ENCODE data around the gene TTC13.

The TTC13 gene

GRCh38 chr1:230906226-230906625, 72.4 kb downstream of the TTC13 start:
- DNase-seq (ENCODE audit: low read depth, low spot score): no peak

DNA sequence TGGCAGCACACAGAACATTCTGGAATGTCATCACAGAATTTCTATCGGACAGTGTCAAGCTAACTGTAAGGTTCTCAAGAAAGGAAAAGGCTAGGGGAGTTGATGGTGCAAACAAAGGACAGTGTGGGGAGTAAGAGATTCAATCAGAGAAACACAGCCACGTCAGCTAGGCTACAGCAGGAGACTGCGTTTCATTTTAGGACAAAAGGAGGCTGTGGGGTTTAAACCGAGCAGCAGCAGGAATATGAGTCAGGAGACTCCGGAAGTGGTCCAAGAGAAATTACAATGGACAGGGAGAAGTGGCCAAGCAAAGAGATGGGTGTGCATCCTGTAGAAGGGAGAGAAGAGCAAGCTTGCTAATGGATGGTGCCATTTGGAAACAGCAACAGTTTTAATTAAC, 72.9 kb downstream of the TTC13 start:
- no peak for DNase-seq (ENCODE audit: low read depth, low spot score)

DNA sequence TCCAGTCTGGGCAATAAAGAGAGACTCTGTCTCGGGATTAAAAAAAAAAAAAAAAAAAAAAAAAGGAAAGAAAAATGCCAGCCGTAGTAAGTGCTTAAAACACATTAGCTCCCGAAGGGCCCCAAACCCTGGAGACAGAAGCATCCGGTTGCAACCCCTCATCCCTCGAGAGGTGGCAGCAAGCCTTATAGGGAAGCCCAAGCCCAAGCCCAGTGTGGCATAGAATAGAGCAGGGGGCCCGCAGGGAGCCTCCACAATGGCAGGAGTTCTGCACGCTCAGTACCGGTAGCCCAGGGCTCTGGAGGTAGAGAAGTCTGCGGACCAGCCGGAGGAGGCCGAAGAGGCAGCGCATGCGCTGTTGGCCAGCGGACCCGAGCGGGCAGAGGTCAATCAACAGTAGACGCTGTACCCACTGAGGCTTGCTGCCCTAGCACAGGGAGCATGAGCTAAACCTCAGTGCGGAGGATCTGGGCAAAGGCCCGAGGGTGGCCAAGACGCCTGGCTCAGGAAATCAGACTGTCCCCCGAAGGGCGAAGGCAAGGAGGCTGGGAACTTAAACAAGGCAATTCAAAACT, 76.2 kb downstream of the TTC13 start:
- DNase-seq (ENCODE audit: low read depth, low spot score): no peak

- DNase-seq (ENCODE audit: low read depth, low spot score): no peak
These were observed 77.0 kb downstream of the TTC13 start for GRCh38 chr1:230901671-230902070.

DNA sequence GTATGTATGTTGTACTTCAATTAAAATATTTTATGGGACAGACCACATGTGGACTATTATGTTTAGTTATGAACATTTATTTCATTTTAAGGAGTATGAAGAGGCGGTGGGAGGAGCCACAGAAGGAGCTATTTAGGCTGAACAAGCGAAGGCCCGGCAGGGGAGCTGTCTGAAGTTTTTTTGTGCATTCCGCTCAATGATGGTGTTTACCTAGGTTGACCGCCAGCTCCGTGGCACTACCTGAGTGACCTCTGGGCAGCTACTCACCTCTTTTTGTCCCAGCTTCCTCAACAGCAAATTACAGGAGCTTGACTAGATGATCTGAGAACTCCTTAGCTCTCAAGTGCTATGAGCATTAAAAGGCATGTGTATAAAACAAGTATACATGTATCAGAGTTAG, 77.7 kb downstream of the TTC13 start:
- DNase-seq (ENCODE audit: low read depth, low spot score): no peak

DNA sequence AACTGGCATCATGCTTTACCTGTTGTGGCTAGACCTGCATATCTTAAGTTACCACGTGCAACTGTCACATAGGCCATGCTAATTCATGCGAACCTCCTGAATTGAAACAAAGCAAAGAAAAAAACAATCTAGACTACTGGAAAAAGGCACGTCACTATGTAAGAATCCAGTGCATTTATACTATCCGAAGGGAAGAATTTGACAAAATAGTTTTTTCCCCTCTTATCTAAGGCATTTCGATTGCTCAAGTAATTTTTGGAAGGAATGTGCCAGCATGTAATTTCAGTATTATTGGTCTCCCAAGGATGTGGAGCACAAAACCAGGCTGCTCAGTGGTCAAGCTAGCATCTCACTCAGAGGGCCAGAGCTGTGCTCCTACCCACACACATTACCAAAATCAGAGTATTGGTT, 78.8 kb downstream of the TTC13 start:
- DNase-seq (ENCODE audit: low read depth, low spot score): no peak

- DNase-seq (ENCODE audit: low read depth, low spot score): no peak
These were observed 79.9 kb downstream of the TTC13 start for GRCh38 chr1:230898748-230899147.

- DNase-seq (ENCODE audit: low read depth, low spot score): no peak
These were observed 80.5 kb downstream of the TTC13 start for GRCh38 chr1:230898144-230898543.

DNA sequence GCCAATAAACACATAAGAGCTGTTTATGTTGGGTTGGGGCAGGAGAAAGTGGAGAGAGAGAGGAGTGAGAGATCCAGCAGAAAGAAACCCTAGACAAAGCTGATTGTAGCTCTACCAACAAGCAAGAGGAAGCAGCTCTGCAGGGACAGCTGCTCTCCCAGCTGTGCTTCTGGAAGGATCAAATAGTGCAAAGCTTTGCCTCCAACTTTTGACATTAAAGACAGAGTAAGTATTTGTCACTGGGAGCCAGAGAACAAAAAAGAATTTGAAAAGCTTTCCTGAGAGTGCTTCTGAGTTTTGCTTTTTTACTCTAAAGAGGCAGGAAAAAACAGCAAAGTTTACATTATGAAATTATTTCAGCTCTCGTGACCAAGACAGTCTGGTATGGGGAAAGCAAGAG, 81.9 kb downstream of the TTC13 start:
- DNase-seq (ENCODE audit: low read depth, low spot score): no peak

DNA sequence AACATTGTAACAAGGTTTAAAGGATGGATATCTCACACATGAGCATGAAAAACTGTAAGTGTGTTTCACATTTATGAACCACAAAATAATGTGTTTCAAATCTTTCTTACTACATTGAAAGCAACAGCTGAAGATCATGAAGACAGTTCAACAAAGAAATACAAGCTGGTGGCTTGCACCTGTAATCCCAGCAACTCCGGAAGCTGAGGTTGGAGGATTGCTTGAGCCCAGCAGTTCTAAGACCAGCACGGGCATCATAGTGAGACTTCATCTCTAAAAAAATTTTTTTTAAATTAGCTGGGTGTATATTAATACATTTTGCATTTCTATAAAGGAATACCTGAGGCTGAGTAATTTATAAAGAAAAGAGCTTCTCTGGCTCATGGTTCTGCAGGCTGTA, 83.2 kb downstream of the TTC13 start:
- no peak for DNase-seq (ENCODE audit: low read depth, low spot score)

DNA sequence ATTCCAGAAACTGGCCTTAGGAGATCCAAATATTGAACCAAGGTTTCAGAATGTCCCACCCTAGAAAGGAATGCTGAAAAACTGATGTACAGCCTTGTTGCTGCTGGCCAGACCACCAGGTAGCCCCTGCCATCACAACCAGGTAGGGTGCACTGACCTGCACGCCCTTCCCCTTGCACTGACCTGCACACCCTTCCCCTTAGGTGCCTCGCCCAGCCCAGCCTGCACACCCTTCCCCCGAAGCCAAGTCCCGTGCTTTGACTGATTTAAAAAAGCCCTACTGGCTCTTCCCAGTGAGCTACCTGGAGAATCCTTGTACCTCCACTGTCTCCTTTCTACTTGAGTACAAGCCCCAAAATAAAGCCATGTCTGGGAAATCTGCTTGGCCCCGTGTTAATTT, 84.0 kb downstream of the TTC13 start:
- DNase-seq (ENCODE audit: low read depth, low spot score): no peak

DNA sequence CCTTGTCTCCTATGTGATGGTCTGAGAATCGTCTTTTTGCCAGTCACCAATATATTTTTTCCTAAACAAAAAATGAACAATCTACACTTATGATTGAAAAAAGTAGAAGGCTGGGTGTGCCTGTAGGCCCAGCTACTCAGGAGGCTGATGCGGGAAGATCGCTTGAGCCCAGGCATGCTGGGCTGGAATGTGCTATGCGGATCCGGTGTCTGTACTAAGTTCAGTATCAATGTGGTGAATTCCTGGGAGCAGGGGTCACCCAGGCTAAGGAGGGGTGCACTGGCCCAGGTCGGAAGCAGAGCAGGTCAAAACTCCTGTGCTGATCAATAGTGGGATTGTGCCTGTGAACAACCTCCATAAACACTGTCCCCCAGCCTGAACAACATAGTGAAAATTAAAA, 84.6 kb downstream of the TTC13 start:
- no peak for DNase-seq (ENCODE audit: low read depth, low spot score)

DNA sequence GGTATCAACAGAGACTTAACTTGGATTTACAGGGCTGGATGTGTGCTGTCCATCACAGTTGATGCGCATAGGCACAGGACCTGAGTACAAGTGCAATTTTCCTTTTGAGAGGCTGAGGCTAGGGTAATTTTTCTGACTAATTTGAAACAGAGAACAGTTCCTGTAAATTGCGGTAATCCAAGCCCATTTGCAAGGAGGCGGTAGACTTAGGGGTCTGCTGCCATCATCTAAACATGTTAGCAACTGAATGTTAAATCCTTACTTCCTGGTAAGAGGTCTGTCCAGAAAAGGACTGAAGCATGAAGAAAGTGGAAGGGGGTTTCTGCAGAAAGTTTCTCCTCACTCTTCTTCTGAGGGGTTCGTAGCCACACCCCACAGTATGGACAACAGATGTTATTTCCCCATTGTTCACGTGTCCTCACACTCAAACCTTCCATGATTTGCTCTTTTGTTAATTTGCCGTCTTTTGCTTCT, 86.6 kb downstream of the TTC13 start:
- no peak for DNase-seq (ENCODE audit: low read depth, low spot score)

DNA sequence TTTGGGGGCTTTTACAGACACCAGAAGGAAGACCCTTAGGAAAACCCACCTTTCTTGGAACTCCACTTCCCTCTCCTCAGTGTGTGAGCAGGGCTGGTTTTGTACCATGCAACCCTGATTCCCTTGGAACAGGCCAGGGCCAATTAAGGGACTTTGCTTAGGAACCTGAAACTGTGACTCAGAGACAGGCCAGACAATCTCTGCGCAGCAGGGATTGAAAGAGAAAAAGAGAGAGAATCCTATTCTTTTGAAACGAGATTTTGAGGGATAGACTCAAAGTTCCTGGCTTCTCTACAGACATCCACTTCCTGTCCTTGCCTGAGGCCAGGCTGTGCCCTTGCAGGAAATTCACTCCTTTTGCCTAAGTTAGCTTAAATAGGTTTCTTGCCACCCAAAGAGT, 87.2 kb downstream of the TTC13 start:
- DNase-seq (ENCODE audit: low read depth, low spot score): no peak

DNA sequence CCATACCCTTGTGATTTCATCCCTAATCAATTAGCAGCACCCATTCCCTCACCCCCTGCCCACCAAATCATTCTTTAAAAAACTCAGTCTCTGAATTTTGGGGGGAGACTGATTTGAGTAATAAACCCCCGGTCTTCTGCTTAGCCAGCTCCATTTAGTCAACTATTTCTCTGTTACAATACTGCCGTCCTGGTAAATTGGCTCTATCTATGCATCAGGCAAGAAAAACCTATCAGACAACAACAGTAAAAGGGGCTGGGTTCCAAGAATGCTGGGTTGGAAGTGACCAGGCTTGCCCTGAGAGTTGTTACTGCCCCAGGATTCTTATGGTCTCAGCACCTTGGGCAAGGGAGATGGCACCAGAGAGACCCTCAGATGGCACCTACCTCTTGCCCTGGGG, 94.0 kb downstream of the TTC13 start:
- DNase-seq (ENCODE audit: low read depth, low spot score): no peak

GRCh38 chr1:230883967-230884366, 94.7 kb downstream of the TTC13 start:
- DNase-seq (ENCODE audit: low read depth, low spot score): no peak

- no peak for DNase-seq (ENCODE audit: low read depth, low spot score)
These were observed 98.9 kb downstream of the TTC13 start for GRCh38 chr1:230879778-230880177.

DNA sequence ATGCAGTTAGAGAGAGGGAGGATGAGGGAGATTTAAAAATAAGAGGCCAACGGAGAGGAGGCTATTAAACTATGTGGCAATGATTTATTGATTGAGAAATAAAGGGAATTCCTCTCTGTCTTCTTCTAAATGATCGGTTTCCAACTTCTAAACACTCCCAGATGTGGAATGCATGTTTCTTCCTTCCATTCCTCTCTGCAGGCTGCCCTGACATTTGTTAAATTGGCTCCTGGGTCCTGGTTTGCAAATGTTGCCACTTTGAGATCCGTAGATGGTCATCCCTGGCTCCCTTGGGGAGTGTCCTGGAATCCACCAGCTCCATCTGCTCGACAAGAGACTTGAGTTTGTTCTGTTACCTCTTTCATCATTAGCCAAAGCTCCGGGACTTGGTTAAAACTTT, 100.1 kb downstream of the TTC13 start:
- DNase-seq (ENCODE audit: low read depth, low spot score): no peak

DNA sequence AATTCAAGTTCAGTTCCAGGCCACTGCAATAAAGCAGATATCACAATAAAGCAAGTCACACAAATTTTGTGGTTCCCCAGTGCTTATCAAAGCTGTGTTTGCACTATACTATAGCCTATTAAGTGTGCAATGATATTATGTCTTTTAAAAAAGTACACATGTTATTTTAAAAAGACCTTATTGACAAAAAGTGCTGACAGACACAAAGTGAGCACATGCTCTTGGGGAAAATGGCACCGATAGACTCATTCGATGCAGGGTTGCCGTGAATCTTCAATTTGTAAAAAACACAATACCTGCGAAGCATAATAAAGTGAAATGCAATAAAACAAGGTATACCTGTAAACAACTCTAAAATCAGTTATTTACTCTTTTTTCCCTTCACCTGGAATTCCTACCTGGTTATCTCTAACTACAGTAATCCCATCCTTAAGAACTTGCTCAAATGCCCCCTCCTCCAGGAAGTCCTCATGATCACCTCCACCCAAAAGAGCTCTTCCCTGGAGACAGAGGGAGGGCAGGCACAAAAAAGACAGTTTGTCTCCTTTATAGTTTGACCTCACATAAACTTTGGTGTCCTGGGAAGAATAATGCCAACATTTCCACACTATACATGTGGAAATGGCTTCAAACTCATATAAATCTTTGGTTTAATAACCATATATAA, 100.6 kb downstream of the TTC13 start:
- DNase-seq (ENCODE audit: low read depth, low spot score): no peak

DNA sequence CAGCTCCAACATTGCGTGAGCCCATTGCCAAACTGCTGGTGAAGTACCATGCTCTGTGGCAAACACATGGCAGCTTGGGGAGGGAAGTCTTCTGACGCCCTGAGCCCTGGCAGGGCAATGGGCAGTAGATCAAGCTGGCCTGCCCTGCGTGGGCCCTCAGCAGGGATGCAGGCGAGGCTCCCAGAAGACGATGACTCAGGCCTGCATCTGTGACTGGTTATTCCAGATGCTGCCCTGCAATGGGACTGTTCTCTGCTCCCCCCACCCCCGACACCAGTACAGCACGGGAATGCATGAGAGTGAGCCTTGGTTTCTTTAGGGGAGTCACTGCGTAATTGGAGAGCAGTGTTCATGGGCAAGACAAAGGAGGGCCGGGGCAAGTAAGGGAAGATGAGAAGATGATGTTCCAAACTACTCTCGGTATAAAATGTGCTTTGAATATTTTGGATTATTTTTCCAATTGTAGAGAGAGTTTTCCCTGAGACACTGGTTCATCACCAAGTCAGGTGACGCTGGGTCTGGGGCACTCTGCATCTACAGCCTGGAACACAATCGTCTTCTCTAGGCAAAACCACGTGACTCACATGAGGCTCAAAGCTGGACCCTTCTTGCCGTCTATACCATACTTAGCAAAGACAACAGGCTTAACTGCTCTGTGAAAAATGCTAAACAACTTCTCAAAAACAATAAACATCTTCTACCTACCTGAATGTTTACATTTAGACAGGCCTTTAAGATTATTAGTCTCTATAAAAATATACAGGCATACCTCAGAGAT, 101.3 kb downstream of the TTC13 start:
- DNase-seq (ENCODE audit: low read depth, low spot score): no peak

- DNase-seq (ENCODE audit: low read depth, low spot score): no peak
These were observed 102.0 kb downstream of the TTC13 start for GRCh38 chr1:230876660-230877059.

DNA sequence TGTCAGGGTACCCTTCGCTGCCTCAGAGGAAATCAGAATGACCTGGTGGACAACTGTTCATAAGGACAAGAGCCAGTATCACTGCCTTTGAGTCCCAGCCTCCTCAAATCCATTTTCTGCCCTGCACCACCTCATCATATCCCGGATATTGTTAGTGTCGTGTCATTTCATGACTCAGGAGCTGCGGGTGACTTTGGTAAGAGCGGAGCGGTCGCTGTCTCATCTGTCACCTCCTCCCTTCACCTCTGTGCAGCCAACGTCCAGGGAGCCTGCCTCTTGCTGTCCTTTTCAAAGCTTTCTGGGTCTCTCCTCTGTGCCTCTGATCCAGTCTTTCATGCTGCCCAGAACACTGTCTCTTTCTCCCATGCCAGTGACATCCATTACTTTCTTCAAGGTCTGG, 103.3 kb downstream of the TTC13 start:
- no peak for DNase-seq (ENCODE audit: low read depth, low spot score)

GRCh38 chr1:230870916-230871315, 107.7 kb downstream of the TTC13 start:
- no peak for DNase-seq (ENCODE audit: low read depth, low spot score)

Data from smooth muscle cell of the brain vasculature (primary cell).